ENCODE data around the gene CD36. TPM values are rescaled to one million over a fixed set of nuclear protein-coding genes. Genes with fewer than 3 reads are reported as not detected.

CD36 gene
- total RNA-seq, 4 donors from 2014 or later = 11.5 to 59.2 (median 31.5) TPM

DNA sequence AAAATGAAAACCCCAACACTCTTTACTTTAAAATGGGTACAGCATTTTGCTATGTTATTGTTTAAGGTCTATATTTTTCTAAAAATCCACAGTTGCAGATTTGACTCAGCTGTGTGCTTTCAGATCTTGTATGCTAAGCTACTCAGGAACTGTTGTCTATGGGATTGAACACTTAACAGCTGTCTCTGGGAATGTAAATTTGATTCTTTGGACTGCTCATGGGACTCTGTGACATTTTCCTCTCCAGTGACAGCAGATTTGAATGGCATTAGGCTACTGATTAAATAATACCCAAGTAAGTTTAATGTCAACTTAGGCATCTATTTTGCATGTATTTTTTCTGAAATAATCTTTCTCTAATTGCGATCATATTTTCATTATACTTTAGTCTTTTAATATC lies 1.7 kb upstream of the CD36 start:
- H3K4me1 ChIP-seq = peaks cover 0 to 14% (median 2%) of the 10 kb centered on the region in 4 donors
- no peak for TF ChIP-seq POLR2AphosphoS5 (IDR thresholded peaks at IDR 0.05)
- no peak for TF ChIP-seq POLR2A (IDR thresholded peaks at IDR 0.05)
- TF ChIP-seq EP300 (IDR thresholded peaks at IDR 0.05; ENCODE audit: low read depth) = no peak
- TF ChIP-seq, protein P1, sequence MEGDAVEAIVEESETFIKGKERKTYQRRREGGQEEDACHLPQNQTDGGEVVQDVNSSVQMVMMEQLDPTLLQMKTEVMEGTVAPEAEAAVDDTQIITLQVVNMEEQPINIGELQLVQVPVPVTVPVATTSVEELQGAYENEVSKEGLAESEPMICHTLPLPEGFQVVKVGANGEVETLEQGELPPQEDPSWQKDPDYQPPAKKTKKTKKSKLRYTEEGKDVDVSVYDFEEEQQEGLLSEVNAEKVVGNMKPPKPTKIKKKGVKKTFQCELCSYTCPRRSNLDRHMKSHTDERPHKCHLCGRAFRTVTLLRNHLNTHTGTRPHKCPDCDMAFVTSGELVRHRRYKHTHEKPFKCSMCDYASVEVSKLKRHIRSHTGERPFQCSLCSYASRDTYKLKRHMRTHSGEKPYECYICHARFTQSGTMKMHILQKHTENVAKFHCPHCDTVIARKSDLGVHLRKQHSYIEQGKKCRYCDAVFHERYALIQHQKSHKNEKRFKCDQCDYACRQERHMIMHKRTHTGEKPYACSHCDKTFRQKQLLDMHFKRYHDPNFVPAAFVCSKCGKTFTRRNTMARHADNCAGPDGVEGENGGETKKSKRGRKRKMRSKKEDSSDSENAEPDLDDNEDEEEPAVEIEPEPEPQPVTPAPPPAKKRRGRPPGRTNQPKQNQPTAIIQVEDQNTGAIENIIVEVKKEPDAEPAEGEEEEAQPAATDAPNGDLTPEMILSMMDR (IDR thresholded peaks at IDR 0.05) = no peak
- intact Hi-C loops (cut with DNase I; ENCODE audit: low total_unique reads) (no loop called here), in situ Hi-C loops (cut with MboI; ENCODE audit: low pct_ligation_motif_present in 1 of 4, low pct_unique_long_range_greater_than_20kb in 1 of 4, low sequenced_read_pairs in 3 of 4) (no loop called here)
- no peaks in the 10 kb centered on the region for H3K9me3 ChIP-seq
- no peaks in the 10 kb centered on the region for H3K27me3 ChIP-seq
- no peak overlapping the region for H3K4me3 ChIP-seq
- DNase-seq = no peak
- no peak overlapping the region for H3K27ac ChIP-seq
- no peaks in the 10 kb centered on the region for H3K36me3 ChIP-seq
- 82 to 86% methylated on average over 1 of the region's 1 CpG for WGBS, 2 donors (ENCODE audit: low coverage in 1 of 2)

DNA sequence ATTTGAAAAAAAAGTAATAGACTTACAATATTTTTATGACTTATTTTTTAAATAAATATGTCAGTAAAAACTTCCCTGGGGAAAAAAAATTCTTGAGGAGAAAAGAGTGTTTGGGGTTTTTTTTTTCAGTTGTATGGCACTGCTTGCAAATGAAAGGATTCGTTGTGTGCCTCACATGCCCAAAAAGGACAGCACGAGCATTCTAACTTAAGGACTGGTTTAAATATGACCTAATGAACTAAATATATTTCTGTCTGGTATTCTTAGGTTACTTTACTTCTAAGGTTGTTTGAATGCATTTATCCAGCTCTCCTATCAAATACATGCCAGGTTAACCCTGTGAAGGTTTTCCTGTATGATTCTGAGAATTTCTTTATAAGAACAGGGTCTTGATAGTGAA lies 988 bp upstream of the CD36 start:
- in situ Hi-C loops (cut with MboI; ENCODE audit: low pct_ligation_motif_present in 1 of 4, low pct_unique_long_range_greater_than_20kb in 1 of 4, low sequenced_read_pairs in 3 of 4) (no loop called here), intact Hi-C loops (cut with DNase I; ENCODE audit: low total_unique reads) (no loop called here)
- no peak for DNase-seq
- peak overlapping the region in 1 of 4 donors; percentile 20 for H3K27ac ChIP-seq
- no peaks in the 10 kb centered on the region for H3K9me3 ChIP-seq
- 54 to 63% methylated on average over 2 of the region's 2 CpGs for WGBS, 2 donors (ENCODE audit: low coverage in 1 of 2)
- H3K27me3 ChIP-seq = no peaks in the 10 kb centered on the region
- no peak for TF ChIP-seq POLR2AphosphoS5 (IDR thresholded peaks at IDR 0.05)
- TF ChIP-seq POLR2A (IDR thresholded peaks at IDR 0.05) = no peak
- TF ChIP-seq, protein P1 (IDR thresholded peaks at IDR 0.05) = no peak
- TF ChIP-seq EP300 (IDR thresholded peaks at IDR 0.05; ENCODE audit: low read depth) = no peak
- no peaks in the 10 kb centered on the region for H3K36me3 ChIP-seq
- H3K4me3 ChIP-seq = no peak overlapping the region
- peaks cover 0 to 11% (median 2%) of the 10 kb centered on the region in 4 donors for H3K4me1 ChIP-seq

DNA sequence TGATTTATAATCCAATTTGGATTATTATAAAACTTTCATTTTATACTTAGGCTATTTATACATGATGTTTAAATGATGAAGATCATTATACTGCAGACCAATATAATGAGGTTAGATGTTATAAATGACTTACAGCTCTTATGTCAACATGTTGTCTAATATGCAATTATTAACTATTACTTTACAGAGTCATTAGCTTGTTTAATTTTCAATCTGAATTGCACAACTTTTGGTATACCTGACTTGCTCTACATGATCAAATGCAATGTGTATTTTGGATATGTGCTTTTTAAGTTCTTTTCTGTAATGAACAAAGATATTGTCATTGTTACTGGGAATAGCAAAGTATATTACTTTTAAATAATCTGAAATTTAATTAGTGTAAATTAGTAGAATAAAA lies 569 bp downstream of the CD36 start:
- DNase-seq = no peak
- Histone ChIP-seq H3K4me1 (peaks cover 0 to 4% (median 2%) of the 10 kb centered on the region in 4 donors), H3K4me3 (no peak overlapping the region), H3K27me3 (no peaks in the 10 kb centered on the region), H3K27ac (no peak overlapping the region), H3K36me3 (no peaks in the 10 kb centered on the region), H3K9me3 (no peaks in the 10 kb centered on the region)
- intact Hi-C loops (cut with DNase I; ENCODE audit: low total_unique reads) = no loop called here
- no peak for TF ChIP-seq POLR2AphosphoS5 (IDR thresholded peaks at IDR 0.05)
- in situ Hi-C loops (cut with MboI; ENCODE audit: low pct_ligation_motif_present in 1 of 4, low pct_unique_long_range_greater_than_20kb in 1 of 4, low sequenced_read_pairs in 3 of 4) = no loop called here

DNA sequence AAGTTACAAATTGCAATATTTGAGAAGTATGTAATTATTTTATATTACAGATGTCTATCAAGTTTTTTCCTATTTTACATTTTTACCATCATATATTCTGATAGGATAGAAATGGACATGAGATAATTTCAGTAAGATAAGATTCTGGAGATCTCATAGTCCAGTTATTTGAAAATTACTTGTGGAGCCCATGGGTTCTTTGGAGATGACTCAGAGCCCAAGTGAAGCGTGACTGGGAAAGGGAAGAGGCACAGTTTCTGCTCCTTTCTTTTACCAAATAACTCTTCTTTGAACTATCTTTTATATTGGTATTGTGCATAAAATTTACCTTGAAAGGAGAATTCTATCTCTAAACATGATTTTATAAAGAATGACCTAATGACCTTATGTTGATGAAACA lies 2.4 kb downstream of the CD36 start:
- Histone ChIP-seq H3K4me1 (peaks cover 0 to 4% (median 0%) of the 10 kb centered on the region in 4 donors), H3K4me3 (no peak overlapping the region), H3K27me3 (no peaks in the 10 kb centered on the region), H3K36me3 (no peaks in the 10 kb centered on the region), H3K9me3 (no peaks in the 10 kb centered on the region), H3K27ac (peak overlapping the region in 1 of 4 donors; percentile 7)
- 40 to 63% methylated on average over 1 of the region's 1 CpG for WGBS, 2 donors (ENCODE audit: low coverage in 1 of 2)
- no peak for DNase-seq
- TF ChIP-seq POLR2AphosphoS5 (IDR thresholded peaks at IDR 0.05) (no peak), EP300 (IDR thresholded peaks at IDR 0.05; ENCODE audit: low read depth) (no peak)
- TF ChIP-seq, protein P1 (IDR thresholded peaks at IDR 0.05) = no peak
- intact Hi-C loops (cut with DNase I; ENCODE audit: low total_unique reads) (no loop called here), in situ Hi-C loops (cut with MboI; ENCODE audit: low pct_ligation_motif_present in 1 of 4, low pct_unique_long_range_greater_than_20kb in 1 of 4, low sequenced_read_pairs in 3 of 4) (no loop called here)

DNA sequence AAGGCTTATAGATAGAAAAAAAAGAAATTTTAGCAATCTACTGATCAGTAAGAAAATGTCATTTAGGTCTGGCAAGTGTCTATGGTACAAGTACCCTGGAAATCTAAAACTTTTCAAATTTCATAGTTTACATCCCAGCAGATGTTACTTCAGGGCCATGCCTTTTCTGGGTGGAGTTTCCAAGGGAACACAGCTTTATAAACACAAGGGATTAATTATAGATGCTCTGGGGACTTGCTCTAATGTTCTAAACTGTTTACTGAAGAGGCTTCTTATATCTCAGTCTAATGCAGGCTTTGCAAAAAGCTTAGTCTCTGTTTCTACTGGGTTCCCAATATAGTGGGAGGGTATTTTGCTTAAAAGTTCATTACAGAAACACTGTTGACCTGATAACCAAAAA lies 3.1 kb downstream of the CD36 start:
- peaks cover 0 to 4% (median 0%) of the 10 kb centered on the region in 4 donors for H3K4me1 ChIP-seq
- H3K9me3 ChIP-seq = no peaks in the 10 kb centered on the region
- no peak for DNase-seq
- in situ Hi-C loops (cut with MboI; ENCODE audit: low pct_ligation_motif_present in 1 of 4, low pct_unique_long_range_greater_than_20kb in 1 of 4, low sequenced_read_pairs in 3 of 4) (no loop called here), intact Hi-C loops (cut with DNase I; ENCODE audit: low total_unique reads) (no loop called here)
- TF ChIP-seq EP300 (IDR thresholded peaks at IDR 0.05; ENCODE audit: low read depth) (no peak), POLR2A (IDR thresholded peaks at IDR 0.05) (no peak), POLR2AphosphoS5 (IDR thresholded peaks at IDR 0.05) (no peak)
- TF ChIP-seq, protein P1 (IDR thresholded peaks at IDR 0.05) = no peak
- no peaks in the 10 kb centered on the region for H3K36me3 ChIP-seq
- peak overlapping the region in 1 of 4 donors; percentile 7 for H3K27ac ChIP-seq
- no peak overlapping the region for H3K4me3 ChIP-seq
- H3K27me3 ChIP-seq = no peaks in the 10 kb centered on the region

All from transverse colon (tissue), 4 donors.